G401 (cell line): ENCODE measurements around the gene SLC30A9. TPM values are rescaled to one million over a fixed set of nuclear protein-coding genes. Genes with fewer than 3 reads are reported as not detected.

Experiments used
- DNase-seq: peaks from one replicate; pipeline ENCODE4 v3.0.0-alpha.2; 2015; ENCODE audit warnings: low spot score
- in situ Hi-C: cut with HindIII; loops from 2 replicates; pipeline ENCODE4 v1.10.0; 2016; ENCODE audit warnings: low sequenced_read_pairs, mixed read lengths
- total RNA-seq: library from RNA; depleted of rRNA; stranded (reverse); fragments of >200 nt; shearing (Covaris generic); gene quantifications from 2 replicates; pipeline ENCODE4 v1.2.3, GENCODE V29; 2014; rRNA removed

Gene SLC30A9
- 71.4 and 95.1 TPM in 2 replicates for total RNA-seq

DNA sequence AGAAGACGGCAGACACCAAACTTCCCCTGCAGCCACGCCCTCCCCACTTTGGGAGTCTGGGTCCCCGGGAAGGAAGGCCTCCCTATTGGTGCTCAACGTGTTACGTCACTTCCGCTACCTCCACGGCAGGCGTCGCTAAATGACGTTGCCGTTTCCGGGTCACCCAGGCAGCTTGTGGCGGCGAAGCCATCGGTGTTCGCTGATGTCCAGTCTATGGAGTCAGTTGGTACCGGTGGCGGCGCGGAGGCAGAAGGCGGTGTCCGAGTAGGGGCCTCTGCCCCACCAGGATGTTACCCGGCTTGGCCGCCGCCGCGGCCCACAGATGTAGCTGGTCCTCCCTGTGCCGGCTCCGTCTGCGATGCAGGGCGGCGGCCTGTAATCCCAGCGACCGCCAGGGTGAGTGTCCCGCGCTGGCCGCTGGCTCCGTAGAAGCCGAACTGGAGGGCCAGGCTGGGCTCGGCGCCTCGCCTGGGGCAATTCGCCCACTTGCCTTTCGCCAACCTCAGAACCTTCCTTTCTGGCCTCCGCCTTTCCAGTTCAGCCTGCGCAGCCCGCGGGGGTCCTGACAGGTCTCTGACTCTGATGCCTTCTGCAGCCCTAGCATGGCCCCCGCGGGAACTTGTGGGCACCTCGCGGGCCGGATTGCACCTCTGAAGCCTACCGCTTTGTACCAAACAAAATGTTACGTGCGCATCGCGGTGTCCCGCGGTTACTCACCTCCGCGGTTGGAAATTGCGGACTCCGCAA lies at the start of gene SLC30A9:
TSS of gene SLC30A9 (plus strand) at position 166 of the 747 bp plus-strand sequence. CDS start at position 288, 122 bp downstream.
- in situ Hi-C loops = no loop called here
- DNase-seq = peak; percentile 98

DNA sequence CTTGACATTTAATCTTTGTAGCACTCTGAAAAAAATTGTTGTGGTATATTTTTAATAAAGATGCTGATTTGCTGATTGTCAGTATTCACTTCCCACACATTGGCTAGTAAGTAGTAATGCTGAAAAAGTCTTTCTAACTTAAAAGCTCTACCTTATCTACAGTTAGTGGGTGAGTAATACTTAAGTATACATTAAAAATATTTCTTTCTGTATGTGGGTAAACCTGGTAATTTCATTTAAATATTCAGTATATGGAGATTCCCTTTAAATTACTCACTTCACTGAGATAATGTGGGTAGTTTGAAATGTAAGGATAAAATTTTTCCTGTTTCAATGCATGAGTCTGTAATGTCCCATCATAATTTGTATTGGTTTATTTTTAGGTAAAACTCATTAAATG lies 49.5 kb upstream of the SLC30A9 start:
- DNase-seq = no peak
- in situ Hi-C loops = no loop called here

DNA sequence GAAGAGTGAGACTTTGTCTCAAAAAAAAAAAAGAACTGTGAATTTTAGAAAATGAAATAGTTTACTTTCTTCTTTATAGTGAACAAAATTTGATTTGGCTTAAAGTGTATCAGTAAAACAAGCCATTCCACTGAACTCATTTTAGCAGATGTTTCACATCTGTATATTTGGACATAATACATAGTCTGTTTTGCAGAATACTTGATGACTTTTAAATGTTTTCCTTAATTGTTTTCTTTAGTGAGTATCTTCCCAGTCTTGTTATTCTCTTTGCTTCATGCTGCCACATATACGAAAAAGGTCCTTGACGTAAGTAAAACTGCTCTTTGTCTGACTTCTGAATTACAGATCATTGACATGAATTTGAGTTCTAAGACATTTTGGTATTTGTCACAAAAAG lies 46.8 kb upstream of the SLC30A9 start:
- no peak for DNase-seq
- in situ Hi-C loops = no loop called here

DNA sequence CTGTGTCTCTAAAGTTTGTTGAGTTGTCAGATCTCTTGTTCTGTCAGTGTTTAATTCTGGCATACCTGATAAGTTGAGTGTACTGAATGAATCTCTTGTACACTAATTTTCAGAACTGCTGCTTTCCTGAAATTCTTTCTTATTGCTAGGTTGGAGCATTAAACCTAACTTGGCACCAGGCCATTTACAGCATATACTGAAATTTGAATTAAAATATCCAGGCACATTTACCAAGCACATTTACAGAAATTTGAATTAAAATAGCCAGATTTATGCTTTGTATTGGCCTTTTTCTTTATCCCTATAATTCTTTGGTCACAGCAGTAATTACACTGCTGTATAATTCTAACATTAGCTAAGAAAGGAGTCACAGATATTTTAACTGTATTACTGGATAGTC lies 46.2 kb upstream of the SLC30A9 start:
- DNase-seq = no peak
- in situ Hi-C loops = no loop called here

DNA sequence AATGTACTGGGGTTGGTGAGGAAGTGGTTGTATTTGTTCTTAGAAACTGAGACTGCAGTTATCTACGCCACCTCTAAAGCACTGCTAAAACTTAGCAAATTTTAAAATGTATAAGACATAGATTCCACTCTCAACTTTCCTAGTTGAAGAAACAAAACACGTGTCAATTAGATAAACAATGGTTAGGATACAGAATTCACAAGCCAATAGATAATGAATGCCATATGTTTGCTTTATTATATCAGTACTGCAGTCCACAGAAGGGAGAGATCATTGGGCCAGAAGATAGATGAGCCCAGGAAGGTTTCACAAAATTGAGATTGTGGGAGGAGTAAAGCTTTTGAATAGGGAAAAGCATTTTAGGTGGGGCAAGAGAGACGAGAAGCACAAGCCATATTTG lies 40.8 kb upstream of the SLC30A9 start:
- in situ Hi-C loops = no loop called here
- no peak for DNase-seq

DNA sequence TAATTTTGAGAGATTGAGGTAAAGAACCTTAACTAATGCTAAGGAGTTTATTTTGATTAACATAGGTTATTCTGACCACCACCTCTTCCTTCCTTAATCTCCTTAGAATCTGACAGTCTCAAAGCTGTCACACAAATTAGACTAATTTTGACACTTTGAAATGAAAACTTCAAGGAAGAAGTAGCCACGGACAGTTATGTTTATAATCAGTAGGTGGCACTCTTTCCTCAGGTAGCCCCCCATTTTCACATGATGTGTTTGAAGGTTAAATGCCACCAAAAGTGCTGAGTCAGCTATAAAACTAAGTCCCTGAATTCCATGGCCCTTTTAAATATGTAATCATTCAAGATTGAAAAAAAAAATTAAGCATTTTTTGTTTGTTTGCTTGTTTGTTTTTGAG lies 32.7 kb upstream of the SLC30A9 start:
- DNase-seq = peak; percentile 8
- in situ Hi-C loops = no loop called here

DNA sequence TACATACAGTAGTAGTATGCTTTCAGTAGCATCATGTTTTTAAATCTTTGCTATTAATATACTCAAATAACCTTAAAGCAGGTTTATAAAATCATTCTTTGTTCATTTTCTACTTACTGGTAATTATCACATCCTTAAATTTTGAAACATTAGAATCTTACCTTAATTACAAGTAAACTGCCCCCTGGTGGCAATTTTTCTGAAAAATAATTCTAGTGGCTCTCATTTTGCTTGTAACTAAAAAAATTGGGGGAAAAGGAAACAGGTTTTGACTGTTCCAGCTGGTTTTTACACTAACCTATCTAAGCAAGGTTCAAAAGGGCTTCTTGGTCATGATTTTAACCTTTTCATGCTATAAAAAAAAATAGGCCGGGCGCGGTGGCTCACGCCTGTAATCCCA lies 27.2 kb upstream of the SLC30A9 start:
- in situ Hi-C loops = no loop called here
- peak; percentile 2 for DNase-seq

DNA sequence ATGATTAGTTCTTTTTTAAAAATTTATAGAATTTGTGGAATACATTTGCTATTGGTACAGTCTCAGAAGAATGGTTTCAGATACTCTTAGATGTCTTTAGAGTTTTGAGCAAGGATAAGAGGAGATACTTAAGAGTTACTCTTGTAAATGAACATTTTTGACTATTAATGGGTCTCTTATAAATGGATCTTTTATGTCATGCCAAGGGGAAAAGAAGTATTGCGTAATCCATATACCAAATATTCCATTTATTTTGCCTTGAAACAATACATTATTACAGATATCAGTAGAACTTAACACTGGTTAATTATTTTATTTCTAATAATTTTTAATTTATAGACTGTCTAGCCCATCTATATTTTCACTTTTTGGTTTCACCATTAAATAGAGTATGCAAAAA lies 25.9 kb upstream of the SLC30A9 start:
- in situ Hi-C loops = no loop called here
- DNase-seq = no peak

DNA sequence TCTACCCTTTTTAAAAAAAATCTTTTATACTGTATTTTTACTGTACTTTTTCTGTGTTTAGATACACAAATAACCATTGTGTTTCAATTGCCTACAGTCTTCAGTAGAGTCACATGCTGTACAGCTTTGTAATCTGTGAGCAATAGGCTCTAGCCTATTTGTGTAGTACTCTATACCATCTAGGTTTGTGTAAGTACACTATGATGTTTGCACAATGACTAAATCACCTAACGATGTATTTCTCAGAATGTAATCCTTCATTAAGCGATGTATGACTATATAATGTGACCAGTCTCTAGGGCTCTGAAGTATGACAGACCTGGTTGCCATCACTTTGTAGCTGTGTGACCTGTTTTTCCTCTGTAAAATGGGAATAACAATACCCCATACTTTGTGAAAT lies 22.9 kb upstream of the SLC30A9 start:
- DNase-seq = no peak
- in situ Hi-C loops = no loop called here

DNA sequence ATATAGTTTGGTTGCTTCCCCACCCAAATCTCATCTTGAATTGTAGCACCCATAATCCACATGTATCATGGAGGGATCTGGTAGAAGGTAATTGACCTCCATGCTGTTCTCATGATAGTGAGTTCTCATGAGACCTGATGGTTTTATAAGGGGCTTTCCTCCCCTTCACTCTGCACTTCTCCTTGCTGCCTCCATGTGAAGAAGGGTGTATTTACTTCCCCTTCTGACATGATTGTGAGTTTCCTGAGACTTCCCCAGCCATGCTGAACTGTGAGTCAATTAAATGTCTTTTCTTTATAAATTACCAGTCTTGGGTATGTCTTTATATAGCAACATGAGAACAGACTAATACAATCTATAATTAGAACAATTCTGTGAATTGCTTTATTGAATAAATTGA lies 20.7 kb upstream of the SLC30A9 start:
- no peak for DNase-seq
- in situ Hi-C loops = no loop called here

DNA sequence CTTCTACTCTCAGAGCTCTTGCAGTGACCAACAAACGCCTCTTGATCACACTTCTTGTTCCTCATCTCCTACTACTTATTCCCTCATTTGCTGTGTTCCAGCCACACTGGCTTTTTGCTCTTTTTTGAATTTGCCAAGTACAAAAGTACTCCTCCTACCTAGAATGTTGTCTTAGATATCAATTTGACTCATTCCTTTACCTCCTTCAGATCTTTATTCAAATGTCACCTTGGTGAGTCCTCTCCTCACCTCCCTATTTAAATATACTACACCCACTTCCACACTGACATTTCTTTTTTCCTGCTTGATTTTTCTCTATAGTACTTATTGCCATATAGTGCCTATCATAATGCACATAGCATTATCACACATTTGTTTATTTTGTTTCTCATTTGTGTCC lies 15.0 kb upstream of the SLC30A9 start:
- in situ Hi-C loops = no loop called here
- no peak for DNase-seq

DNA sequence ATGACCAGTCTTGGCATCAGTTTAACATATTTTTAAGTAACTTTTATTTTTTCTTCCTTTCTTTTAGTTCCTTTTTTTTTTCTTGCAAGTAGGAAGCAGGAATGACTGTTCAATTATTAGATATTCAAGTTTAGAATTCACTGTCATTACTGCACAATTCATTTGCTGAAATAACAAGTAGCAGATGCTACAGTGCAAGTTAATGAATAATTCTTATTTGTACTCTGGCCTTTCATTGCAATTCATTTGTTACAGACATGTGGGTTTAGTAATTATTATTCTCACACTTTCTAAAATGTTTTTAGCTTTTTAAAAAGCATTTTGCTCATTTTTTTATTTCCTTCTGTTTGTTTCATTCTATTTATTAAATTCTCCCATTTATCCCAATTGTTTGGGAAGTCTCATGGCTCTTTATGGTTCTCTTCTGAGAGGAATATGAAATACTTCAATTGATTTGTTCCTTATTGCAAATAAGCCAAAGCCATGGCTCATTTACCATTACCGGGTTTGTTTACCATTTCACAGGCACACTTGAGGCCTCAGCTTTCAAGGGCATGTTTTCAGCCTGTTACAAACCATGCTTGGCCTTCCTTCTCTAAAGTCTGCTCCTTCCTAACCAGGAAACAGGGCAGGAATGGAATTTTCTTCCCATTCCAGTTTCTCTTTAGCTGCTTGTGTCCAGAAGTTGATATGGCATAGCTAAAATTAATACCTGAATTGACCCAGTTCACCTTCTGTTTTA lies 13.4 kb upstream of the SLC30A9 start:
- no peak for DNase-seq
- in situ Hi-C loops = no loop called here

DNA sequence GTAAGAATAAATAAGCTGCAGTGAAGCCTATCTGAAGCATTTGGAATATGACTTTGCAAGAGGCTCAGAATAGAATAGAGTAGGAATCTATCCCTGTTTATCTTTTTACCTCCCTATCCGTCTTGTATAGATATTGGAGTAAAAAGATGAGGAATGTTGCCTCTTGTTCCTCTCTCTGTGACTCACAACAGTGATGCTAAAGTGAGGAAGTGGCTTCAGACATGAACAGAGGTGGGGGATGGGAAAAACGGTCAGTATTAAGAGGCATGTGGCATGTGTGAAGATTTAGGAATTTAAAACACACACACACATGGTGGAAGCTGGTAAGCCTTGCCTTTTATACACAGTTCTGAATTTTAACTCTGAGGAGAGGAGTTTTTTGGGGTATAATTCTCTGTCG lies 12.6 kb upstream of the SLC30A9 start:
- in situ Hi-C loops = no loop called here
- DNase-seq = no peak

DNA sequence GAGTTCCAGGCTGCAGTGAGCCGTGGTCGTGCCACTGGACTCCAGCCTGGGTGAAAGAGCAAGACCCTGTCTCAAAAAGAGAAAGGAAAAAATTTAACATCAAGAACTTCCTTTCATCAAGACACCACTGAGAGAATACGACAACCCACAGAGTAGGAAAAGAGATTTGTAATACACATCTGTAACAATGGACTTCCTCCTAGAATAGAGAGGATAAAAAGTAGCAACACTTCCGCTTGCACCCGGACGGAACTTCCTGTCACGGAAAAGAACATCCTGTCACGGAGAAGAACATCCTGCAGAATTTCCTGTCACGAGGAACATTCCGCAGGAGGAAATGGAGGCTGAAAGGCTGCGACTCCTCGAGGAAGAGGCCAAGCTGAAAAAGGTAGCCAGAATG lies 8.9 kb upstream of the SLC30A9 start, which contains the start of gene DCAF4L1:
TSS of gene DCAF4L1 (plus strand) at position 301 of the 400 bp plus-strand sequence. CDS start at position 338, 37 bp downstream.
- in situ Hi-C loops = no loop called here
- DNase-seq = no peak

DNA sequence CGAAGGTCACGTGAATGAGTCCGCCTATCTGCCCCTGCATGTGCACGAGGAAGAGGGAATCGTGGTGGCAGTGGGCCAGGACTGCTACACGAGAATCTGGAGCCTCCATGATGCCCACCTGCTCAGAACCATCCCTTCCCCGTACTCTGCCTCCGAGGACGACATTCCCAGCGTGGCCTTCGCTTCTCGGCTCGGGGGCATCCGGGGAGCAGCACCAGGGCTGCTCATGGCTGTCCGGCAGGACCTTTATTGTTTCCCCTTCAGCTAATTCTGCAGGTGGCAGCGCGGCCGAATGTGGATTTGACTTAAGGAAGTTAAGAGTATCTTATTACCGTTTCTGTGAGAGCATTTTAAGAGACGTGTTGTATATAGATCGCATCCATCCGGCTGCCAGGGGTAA lies 7.6 kb upstream of the SLC30A9 start:
- in situ Hi-C loops = no loop called here
- DNase-seq = no peak

DNA sequence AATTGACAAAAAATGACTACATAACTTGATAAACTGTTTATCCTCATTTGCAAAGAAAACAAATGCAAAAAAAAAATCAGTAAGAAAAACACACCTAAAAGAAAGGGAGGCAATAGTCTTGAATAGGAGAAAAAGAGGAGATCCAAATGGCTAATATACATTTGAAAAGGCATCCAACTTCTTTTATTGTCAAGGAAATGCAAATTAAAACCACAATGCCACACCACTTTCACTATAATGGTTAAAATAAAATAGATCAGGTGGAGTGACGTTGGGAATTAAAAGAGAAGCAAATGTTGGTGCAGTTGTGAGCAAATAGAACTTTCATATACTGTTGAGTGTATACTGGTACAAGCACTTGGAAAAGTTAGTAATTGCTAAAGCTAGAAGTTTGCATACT lies 5.2 kb upstream of the SLC30A9 start:
- no peak for DNase-seq
- in situ Hi-C loops = no loop called here

DNA sequence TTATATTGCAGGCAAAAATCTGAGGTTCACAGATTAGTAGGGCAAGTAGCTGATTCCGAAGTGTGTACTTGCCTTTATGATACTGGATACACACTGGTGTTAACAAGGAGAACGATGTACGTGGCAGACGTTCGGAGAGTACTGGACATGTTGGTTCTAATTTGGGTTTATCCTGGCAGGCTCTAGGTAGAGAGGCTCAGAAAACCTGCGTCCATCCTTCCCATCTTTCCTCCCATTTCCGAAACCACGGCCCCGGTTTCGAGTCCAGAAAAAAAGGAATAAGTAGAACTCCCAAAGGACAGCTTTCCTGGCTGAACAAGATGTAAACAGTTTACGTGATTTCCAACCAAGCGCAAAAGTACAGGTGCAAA lies 351 bp upstream of the SLC30A9 start:
- DNase-seq = no peak
- in situ Hi-C loops = no loop called here

DNA sequence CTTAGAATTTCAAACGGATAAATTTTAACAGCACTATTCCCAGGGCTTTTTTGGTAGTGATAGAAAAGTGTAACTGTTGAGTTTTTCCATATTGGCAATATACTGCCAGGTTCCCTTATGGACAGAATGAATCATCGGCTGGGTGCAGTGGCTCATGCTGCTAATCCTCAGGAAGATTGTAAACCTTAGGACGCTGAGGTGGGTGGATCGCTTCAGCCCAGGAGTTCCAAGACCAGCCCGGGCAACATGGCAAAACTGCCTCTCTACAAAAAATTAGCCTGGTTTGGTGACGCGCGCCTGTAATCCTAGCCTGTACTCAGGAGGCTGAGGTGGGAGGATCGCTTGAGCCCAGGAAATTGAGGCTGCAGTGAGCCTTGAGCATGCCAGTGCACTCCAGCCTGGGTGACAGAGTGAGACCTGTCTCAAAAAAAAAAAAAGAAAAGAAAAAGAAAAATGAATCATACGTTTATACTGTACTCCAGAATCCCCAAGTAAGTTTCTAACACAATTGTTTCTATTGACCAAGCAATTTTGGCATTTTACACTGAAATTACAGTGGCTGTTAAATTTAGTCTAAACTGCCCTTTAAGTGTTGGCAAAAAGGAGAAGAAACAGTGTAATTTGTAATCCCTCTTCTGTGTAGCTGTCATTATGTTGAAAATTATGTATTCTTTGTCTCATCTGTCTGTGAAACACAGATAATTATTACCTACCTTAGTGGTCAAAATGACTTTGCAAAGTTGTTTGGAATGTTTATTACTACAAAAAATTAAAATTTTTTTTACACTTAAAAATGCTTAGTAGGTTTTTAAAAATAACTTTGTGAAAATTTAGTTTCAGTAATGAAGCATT lies 1.8 kb downstream of the SLC30A9 start:
- DNase-seq = no peak
- in situ Hi-C loops = no loop called here

DNA sequence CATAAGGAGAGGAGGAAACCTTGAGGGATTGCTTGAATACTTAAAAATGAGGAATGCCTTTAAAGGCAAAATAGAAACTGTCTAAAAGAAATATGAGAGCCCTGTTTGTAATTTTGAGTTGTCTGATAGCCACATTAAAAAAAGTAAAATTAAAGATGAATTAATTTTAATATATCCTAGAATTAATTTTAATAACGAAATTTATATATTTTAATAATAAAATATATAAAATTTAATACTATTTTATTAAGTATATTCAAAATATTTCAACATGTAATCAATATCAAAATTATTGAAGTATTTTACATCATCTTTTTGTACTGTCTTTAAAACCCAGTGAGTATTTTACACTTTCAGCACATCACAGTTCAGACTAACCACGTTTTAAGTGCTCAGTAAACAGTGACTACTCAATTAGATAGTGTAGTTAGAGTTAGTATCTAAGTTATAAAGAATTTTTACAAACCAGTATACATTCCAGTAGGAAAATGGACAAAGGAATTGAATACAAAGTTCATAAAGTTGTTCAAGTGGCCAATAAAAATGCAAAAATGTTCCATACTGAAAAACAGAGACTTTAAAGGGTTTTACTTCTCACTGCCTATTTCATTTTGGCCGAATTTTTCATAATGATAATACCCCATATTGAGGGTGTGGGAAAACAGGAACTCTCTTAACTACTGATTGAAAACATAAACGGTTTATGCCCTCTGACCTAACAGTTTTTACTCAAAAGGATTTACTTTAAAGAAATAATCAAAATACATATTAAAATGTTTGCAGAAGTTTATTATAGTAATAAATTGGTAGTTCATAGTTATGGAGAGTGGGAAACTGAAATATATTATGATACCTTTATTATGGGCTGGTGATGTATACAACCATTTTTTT lies 2.9 kb downstream of the SLC30A9 start:
- DNase-seq = no peak
- in situ Hi-C loops = no loop called here
